Suprapubic skin (tissue), 4 donors: ENCODE results near the gene CACNA1D.

Source experiments
- EP300 ChIP-seq: sonication (generic); formaldehyde crosslinking; IDR thresholded peaks from one replicate; pipeline ENCODE4 v1.6.1; 2017; ENCODE audit warnings: antibody characterized with exemption
- POLR2A ChIP-seq, 2 donors: fragments of 450-650 bp; IDR thresholded peaks; one replicate each; pipeline ENCODE4 v1.6.1; 2017; ENCODE audit warnings: antibody characterized with exemption in 2 of 2, mild to moderate bottlenecking in 2 of 2, moderate library complexity in 2 of 2
- POLR2AphosphoS5 ChIP-seq, 3 donors: sonication (generic); formaldehyde crosslinking; IDR thresholded peaks; one replicate each; pipeline ENCODE4 v1.6.1; 2017; ENCODE audit warnings: antibody characterized with exemption in 3 of 3
- TF ChIP-seq, protein P1 (sequence below), 2 donors: fragments of 200-600 bp in 1 of 2; fragments of 450-650 bp in 1 of 2; sonication (generic) in 1 of 2; IDR thresholded peaks; one replicate each; pipeline ENCODE4 v1.5.1; 2016 to 2019; ENCODE audit warnings: antibody characterized with exemption in 2 of 2, mild to moderate bottlenecking in 1 of 2, moderate library complexity in 1 of 2

DNA sequence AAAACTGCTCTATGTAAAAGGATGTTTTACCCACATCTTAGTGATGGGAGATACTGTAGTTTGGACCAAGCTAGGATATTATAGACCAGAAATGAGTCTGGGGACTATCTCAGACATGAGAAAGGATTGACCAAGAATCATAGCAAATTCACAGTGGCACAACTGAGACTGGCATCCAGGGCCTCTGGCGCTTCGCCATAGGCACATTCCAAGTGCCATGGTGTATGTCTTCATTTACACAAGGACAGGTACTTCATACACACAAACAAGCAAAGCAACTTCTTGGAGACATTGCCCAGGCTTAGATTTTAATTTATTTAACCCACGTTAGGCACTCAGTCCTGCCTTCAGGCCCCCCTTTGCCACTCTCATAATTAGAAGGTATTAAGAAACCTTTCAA lies 28.9 kb downstream of the CACNA1D start:
- TF ChIP-seq, protein P1, sequence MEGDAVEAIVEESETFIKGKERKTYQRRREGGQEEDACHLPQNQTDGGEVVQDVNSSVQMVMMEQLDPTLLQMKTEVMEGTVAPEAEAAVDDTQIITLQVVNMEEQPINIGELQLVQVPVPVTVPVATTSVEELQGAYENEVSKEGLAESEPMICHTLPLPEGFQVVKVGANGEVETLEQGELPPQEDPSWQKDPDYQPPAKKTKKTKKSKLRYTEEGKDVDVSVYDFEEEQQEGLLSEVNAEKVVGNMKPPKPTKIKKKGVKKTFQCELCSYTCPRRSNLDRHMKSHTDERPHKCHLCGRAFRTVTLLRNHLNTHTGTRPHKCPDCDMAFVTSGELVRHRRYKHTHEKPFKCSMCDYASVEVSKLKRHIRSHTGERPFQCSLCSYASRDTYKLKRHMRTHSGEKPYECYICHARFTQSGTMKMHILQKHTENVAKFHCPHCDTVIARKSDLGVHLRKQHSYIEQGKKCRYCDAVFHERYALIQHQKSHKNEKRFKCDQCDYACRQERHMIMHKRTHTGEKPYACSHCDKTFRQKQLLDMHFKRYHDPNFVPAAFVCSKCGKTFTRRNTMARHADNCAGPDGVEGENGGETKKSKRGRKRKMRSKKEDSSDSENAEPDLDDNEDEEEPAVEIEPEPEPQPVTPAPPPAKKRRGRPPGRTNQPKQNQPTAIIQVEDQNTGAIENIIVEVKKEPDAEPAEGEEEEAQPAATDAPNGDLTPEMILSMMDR (IDR thresholded peaks at IDR 0.05) = no peak
- TF ChIP-seq POLR2AphosphoS5 (IDR thresholded peaks at IDR 0.05) (no peak), EP300 (no peak), POLR2A (IDR thresholded peaks at IDR 0.05) (no peak)
